Sigmoid colon (tissue), 3 donors: ENCODE data around the gene TMOD3.

Experiments
- POLR2A ChIP-seq, 2 donors: fragments of 450-650 bp; IDR thresholded peaks; one replicate each; pipeline ENCODE4 v1.6.1; 2016; ENCODE audit warnings: antibody characterized with exemption in 2 of 2, mild to moderate bottlenecking in 2 of 2, moderate library complexity in 2 of 2
- TF ChIP-seq, protein P1 (sequence below), 4 experiments: fragments of 450-650 bp in 3 of 4; fragments of 200-600 bp in 1 of 4; IDR thresholded peaks; one replicate each; pipeline ENCODE4 v1.5.1; 2016 to 2019; ENCODE audit warnings: antibody characterized with exemption in 4 of 4, mild to moderate bottlenecking in 3 of 4, moderate library complexity in 2 of 4

DNA sequence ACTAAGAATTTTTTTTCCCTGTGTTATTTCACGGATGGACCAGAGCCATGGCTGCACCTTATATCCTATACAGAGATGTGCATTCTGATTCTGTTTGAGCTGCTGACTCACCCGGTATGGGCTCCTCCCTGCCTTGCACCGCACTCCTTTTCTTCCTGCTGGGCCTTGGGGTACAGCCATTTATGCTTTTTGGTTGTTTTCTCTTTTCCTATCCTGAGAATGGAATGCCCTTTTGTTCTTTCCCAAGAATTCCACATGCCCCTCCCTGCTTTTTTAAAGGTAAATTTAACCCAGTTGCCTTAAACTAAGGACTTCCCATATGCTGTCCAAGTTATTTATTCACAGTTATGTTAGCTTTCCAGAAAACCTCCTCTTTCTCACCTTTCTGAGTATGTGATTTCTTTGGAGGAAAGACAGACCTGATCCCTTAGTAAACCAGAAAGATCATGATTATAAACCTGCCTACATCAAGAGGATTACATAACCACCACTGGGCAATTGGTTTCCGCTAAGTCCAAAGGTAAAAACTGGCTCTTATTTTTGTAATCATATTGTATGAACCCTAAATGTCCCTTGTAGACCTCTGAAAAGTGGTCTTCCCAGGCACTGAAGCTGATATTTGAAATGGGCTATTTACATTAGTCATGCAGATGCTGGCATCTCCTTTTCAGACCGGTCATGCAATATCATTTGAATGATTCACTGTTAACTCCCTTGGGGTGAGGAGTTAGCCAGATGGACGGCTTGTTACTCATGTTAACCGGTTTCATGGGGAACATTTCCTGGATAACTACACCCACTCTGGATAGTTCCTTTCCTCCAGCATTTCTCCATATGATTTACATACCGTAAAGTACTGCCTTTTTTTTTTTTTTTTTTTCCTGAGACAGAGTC is 45.5 kb downstream of the TMOD3 start:
- TF ChIP-seq, protein P1, sequence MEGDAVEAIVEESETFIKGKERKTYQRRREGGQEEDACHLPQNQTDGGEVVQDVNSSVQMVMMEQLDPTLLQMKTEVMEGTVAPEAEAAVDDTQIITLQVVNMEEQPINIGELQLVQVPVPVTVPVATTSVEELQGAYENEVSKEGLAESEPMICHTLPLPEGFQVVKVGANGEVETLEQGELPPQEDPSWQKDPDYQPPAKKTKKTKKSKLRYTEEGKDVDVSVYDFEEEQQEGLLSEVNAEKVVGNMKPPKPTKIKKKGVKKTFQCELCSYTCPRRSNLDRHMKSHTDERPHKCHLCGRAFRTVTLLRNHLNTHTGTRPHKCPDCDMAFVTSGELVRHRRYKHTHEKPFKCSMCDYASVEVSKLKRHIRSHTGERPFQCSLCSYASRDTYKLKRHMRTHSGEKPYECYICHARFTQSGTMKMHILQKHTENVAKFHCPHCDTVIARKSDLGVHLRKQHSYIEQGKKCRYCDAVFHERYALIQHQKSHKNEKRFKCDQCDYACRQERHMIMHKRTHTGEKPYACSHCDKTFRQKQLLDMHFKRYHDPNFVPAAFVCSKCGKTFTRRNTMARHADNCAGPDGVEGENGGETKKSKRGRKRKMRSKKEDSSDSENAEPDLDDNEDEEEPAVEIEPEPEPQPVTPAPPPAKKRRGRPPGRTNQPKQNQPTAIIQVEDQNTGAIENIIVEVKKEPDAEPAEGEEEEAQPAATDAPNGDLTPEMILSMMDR (IDR thresholded peaks at IDR 0.05): no peak
- no peak for TF ChIP-seq POLR2A (IDR thresholded peaks at IDR 0.05)
